HG03196 (cell line): ENCODE results near the gene PPID.
"Not testable (repeated sequence)": the region's sequence is repeated elsewhere in the genome, so short reads cannot be mapped to it uniquely, and the experiment has no call there.

Experiments
- ATAC-seq: cut with Tn5 transposase; IDR thresholded peaks from one replicate; pipeline ENCODE4 v1.9.1; 2021; ENCODE audit not compliant: unreplicated experiment

PPID gene

DNA sequence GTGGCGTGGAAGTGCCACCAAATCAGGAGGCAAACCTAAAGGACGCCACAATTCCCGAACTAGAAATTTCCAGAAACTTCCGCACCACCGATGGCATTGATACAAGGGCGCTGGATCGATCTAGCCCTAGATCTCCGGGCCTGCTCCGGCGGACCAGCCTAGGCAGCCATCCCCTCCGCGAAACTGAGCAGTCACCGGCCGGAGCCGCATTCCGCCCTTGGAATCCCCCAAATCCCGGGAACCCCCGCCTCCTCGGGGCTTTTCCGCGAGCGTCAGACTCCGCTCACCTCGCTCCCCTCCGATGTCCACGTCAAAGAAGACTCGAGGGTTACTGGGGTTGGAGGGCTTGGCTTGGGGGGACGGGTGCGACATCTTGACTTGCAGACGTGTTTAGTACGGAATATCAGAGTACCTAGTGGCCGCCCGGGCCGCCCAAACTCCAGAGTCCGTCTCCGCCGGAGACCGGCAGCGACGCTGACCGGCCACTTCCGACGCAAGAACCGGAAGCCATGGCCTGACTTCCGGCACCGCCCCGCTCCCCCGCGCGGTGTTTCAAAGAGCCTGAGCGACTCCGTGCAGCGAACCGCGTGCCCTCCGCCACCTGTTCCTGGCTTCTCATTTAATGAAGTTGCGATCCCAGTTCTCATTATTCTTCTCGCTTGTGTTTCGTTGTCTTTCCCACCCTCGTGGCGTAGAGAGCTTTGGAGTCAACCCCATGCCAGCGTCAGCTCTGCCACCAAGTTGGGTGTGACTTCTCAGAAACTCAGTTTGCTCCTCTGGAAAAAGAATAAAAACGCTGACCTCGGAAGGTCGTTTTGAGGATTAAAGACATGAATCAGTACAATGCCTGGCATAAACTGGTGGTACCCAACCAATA lies at the start of gene PPID:
Gene PPID, minus strand, starts transcription at position 480 of the 877 bp plus-strand sequence. Its CDS starts 108 bp downstream, at position 372.
- ATAC-seq, result peak; percentile 96

DNA sequence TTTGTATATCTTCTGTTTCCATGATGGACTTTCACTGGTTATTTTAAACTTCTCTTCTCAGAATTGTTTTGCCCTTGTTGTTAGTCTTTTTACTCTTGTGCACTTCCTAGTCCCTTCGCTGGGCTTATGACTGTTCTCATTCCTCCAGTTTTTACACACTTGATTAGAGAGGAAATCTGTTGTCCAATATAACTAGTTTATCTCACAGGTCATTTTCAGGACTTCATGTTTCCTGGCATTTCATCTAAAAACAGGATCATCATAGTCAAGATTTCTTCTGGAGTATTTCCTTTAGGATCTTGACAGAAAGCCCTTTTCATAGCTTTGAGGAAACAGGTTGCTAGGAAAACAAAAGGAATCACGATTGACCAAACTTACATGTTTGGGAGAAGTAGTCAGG lies 48.6 kb upstream of the PPID start:
- ATAC-seq, result no peak

DNA sequence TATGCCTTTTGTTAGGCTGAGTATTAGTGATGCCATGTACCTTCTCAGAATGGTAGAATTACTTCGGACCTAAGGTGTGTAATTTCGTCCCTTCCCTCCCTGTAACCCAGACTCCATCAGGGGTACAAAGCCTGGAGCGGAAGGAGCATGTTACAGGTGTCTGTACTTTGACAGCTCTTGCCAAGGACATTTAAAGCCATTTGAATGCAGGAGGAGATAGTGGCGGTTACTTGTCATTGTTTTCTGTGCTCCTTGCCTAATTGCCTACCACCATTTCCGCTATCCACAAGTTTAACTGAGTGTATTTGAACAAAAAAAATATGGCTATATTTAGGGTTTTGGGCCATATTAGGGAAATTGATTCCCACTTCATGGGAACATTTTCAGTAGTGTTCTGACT lies 47.5 kb upstream of the PPID start:
- ATAC-seq, result no peak

DNA sequence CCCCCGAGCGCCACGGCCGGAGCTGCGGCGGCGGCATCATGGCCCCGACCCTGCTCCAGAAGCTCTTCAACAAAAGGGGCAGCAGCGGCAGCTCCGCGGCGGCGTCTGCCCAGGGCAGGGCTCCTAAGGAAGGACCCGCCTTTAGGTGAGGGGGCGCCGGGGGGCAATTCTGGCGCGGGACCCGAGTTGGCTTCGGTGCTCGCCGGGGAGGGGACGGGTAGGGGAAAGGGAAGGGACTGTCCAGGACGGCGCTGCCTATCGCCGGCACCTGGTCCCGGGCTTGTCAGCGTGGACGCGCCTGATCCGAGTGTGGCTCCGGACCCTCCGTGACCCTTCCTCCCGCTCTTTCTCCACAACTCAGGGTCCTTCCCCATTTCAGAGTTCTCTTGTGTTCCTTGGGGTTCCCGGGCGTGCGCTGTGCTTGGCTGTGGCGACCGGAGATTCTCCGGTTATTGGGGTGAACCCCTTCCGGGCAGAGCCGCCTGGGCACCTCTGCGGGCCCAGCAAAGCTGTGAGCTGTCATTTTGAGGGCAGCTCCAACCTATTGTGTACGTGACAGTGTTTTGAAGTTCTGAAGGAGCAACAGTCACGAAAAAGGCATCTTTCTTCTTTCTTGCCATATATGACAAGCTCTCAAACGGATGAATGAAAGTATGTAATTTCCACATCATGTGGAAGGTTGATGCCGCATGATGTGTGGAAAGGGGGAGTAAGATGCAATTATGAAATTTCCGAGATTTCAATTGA lies 46.2 kb upstream of the PPID start:
- peak; percentile 40 for ATAC-seq

DNA sequence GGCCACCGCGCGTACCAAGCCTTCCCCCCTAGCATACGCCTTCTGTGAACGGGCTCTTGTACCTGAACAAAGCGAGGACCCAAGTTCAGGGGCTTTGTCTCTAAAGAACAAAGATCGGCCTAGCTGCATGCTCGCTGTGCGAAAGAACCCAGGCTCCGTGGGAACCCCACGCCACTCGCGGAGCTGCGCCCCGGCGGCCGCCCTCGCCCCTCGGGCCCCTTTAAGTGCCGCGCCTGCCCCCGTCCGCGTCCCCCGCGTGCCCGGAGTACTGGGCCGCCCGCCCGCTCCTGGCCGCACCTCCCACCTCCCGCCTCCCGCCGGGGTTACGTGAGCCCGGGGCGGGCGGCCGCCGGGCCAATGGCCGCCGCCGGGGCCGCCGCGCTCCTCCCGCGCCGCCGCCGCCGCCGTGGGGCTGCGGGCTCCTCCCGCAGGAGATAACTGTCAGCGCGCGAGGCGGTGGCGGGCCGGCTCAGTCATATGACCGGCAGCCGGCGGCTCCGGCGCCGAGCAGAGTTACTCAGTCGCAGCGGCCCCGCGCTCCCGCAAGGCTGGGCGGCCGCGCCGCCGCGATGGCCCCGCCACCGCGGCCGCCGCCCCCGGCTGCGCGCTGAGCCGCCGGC lies 45.5 kb upstream of the PPID start, which contains the start of gene FNIP2:
Gene FNIP2, plus strand, starts transcription at position 472 of the 620 bp plus-strand sequence. CDS start 187 bp downstream, outside the sequence.
- peak; percentile 85 for ATAC-seq

DNA sequence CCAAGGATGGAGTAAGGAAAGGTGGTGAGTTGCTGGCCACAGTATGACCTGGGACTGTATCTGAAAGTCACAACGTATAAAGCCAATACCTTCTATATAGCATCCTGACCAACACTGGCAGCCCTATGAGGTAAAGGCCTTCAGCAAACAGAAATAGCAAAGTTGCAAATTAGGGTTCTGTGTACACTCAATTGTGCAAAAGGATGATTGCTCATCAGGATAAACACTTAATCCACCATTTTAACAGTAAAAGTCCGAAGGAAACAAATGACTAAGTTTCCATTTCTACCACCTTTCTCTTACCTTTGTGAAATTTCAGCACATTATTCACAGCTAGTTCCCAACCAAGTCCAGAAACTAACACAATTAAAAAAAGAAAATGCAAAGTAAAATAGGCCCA lies 44.3 kb upstream of the PPID start:
- ATAC-seq, result no peak

DNA sequence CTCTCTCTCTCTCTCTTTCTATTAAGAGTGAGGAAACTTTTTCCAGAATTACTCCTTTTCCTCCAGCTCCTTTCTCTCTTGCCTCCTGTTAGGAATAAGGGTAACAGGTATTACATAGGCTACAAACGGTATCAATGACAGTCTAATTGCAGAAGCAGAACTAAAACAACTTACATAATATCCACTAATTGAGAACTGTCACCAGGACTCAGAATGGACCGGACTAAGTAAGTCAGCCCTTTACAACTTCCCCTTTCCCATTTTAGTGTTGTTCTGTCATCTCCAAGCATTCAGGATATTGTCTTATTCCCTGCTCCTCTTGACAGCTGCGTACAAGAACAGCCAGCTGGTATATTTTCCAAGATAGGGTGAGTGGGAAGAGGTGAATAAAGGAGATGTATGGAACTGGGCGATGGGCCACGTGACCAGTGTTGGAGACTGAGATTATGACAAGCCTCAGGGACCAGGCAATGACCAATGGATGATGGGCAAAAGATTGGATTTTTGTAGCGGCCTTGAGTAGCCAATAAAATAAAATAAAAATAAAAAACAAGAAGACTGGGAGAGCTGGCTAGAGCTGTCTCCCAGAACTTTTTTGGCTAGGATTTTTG lies 43.3 kb upstream of the PPID start:
- ATAC-seq, result no peak

DNA sequence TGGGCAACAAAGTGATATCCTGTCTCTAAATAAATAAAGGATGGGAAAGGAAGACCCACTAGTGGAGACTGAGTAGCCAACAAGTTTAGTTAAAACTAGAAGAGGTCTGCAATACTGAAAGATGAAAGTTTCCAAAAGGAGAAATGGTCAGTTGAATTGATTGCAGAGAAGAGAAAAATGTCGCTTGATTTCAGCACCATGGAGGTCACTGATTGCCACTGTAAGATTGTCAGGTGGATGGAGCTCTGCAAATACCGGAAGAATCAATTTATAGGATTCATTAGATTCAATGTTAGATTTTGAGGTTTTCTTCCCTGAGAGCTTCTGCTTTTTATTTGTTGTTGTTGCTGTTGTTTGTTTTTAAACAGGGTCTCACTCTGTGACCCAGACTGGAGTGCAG lies 40.3 kb upstream of the PPID start:
- no peak for ATAC-seq

DNA sequence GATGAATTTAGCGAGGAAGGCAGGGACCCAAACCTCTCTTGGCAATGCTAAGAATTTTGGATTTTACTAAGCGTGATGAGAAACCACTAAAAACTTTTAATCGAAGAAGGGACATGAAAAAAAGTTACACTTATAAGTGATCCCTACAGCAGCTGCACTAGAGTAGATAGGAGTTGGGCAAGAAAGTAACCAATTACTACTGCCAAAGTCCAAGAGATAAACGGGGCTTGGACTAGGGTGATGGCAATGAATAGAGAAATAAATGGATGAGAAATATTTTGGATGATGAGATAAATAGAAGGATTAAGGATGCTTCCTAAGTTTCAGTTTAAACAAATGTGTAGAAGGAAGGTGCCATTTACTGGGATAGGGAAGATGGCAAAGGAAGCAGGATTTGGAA lies 39.4 kb upstream of the PPID start:
- no peak for ATAC-seq

DNA sequence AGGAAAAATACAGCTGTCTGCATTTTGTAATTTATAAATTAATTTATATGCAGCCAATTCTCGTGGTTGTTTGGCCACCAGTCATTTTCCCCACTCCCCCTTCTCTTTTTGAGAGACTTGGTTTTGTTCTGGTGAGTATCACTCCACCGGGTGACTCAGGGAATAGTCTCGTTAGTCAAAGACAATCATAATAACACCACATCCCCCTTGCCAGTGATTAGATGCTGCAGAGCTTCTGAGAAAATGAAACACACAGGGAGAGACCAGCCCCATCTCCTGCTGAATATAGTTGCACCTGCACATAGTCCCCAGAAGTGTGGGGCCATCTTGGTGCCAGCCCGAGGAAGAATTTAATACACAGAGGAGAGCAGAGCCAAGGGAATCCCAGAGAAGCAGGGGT lies 37.7 kb upstream of the PPID start:
- no peak for ATAC-seq

DNA sequence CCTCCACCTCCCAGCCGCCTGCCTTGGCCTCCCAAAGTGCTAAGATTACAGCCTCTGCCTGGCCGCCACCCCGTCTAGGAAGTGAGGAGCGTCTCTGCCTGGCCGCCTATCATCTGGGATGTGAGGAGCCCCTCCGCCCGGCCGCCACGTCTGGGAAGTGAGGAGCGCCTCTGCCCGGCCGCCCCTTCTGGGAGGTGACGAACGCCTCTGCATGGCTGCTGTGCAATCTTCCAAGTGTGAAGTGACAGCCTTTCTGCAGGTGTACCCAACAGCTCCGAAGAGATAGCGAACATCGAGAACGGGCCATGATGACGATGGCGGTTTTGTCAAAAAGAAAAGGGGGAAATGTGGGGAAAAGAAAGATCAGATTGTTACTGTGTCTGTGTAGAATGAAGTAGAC lies 36.3 kb upstream of the PPID start:
- not testable (repeated sequence) for ATAC-seq

DNA sequence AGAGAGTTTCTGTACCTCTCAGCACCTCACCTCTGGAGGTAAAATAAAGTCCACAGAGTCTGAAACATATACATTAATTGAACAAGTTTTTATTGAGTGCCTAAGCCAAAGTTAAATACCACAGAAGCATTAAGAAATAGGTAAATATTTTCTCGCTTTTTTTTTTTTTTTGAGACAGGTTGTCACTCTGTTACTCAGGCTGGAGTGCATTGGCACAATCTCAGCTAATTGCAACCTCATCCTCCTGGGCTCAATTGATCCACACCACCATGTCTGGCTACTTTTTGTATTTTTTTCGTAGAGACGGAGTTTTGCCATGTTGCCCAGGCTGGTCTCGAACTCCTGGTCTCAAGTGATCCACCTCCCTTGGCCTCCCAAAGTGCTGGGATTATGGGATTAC lies 35.5 kb upstream of the PPID start:
- ATAC-seq, result no peak

DNA sequence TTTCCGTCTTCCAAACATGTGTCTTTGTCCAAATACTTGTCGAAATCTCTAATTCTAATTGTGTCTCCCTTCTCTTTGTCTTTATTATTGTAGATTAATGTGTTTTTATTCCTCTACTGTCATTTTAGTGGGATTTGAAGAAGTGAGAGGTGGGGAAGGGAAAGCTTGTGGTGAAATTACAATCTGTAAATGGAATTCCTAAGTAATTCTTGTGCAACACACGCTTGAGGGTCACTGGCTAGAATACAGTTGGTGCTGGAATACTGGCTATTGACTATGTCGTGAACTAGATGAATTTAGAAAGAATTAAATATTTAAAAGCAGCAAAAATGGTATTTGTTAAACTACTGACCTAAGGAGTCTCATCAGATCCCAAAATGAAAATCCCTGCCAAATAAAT lies 34.9 kb upstream of the PPID start:
- no peak for ATAC-seq

DNA sequence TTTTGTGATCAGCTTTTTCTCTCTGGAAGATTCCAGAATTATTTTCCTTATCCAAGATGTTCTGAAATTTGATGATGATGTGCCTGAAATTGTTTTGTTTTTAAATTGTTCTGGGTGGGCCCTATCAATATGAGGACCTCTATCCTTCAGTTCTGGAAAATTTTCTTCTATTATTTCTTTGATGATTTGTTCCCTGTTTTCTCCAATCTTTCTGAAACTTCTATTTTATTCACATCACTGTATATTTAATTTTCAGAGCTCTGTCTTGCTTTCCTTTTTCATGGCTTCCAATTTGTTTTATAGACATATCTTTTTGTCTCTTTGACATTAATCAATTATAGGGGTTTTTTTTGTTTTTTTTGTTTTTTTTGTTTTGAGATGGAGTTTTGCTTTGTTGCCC lies 33.4 kb upstream of the PPID start:
- ATAC-seq, result no peak

DNA sequence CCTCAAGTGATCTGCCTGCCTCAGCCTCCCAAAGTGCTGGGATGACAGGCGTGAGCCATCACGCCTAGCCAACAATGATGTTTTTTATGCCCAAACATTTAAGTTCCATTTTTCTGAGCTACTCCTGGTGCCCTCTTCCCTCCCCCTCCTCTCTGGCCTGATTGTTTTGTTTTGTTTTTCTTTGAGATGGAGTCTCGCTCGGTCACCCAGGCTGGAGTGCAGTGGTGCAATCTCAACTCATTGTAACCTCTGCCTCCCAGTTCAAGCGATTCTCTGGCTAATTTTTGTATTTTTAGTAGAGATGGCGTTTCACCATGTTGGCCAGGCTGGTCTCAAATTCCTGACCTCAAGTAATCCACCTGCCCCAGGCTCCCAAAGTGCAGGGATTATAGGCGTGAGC lies 32.6 kb upstream of the PPID start:
- not testable (repeated sequence) for ATAC-seq

DNA sequence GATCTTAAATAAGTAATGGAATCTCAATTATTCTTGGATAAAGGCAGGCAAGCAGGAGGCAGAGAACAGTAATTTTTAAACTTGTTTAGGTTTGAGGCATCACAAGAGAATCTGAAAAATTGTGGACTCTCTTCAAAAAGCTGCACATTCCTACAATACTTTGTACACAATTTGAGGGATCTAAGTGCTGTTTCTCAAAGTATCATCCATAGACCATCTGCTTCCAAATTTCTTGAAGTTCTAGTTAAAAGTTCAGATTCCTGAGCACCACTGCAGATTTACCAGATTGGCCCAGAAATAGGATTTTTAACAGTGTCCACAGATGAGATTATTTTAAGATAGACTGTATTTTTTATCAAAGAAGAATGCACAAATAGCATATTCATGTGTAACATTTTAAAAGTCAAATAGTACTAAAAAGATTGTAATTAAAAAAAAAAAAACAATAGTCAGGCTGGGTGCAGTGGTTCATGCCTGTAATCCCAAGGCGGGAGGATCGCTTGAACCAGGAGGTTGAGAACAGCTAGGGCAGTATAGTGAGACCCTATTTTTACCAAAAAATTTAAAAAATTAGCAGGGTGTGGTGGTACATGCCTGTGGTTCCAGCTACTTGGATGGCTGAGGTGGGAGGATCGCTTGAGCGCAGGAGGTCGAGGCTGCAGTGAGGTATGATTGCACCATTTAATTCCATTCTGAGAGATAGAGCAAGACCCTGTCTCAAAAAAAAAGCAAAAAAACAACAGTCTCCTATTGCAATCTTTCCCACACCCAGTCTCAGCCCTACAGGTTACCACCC lies 31.4 kb upstream of the PPID start:
- ATAC-seq, result no peak

DNA sequence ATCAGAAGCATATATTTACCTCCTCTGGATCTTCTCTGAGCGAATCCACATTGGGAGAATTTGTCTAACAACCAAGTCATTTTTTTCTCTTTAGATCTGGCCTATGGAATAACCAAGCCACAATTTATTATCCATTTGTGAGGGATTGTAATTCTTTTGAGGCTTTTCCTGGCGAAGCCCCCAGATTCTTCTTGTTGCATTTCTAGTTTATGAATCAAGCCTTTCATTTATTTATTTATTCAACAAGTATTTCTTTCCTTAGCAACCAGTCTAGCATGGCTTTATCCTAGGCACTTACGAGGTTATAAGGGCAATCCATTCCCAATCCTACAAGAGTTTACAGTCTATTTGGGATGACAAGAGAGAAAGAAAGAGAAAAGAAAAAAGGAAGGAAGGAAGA lies 27.2 kb upstream of the PPID start:
- no peak for ATAC-seq

DNA sequence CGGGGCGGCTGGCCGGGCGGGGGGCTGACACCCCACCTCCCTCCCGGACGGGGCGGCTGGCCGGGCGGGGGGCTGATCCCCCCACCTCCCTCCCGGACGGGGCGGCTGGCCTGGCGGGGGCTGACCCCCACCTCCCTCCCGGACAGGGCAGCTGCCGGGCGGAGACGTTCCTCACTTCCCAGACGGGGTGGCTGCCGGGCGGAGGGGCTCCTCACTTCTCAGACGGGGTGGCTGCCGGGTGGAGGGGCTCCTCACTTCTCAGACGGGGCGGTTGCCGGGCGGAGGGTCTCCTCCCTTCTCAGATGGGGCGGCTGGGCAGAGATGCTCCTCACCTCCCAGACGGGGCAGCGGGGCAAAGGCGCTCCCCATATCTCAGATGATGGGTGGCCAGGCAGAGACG lies 23.3 kb upstream of the PPID start:
- ATAC-seq, result not testable (repeated sequence)

DNA sequence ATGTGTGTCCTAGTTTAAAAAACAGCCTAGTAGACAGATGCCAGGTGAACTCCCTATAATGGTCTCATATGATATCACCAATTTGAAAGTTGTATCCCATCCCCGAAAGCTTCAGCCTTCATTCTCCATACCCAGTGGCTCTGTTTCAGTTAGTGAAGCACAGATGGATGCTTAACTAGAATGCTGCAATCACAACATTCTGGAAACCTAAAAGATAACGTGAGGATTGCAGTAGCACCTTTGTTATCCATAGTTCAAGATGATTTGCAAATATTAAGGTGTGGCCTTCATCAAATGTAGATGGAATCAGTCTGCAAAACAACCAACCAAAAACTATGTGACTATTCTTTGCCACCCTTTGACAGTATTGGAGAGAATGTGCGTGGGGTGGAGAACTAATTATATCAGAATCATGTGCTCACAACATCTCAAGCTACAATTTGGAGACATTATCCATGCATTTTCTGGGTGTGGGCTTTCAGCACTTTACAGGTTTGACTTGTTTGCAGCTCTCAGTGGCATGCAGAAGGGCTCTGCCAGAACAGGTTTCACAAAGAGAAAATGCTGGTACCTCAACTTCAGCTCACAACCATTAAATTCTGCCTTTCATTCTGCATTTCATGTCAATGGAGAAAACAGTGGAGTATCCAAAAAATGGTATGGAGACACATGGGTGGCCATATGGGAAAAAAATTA lies 18.3 kb upstream of the PPID start:
- ATAC-seq, result no peak

DNA sequence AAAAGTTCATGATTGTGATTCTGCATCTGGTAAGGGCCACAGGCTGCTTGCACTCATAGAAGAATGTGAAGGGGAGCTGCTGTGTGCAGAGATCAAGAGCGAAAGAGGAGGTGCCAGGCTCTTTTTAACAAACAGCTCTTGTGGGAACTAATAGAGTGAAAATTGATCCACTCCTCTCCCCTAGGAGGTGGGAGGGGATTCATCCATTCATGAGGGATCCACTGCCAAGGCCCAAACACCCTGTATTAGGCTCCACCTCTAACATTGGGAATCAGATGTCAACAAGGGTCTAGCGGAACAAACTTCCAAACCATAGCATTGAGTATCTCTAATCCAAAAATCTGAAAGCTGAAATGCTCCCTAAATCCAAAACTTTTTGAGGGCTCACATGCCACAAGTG lies 16.4 kb upstream of the PPID start:
- ATAC-seq, result no peak
